ENCODE data around the gene RAMP3.

DNA sequence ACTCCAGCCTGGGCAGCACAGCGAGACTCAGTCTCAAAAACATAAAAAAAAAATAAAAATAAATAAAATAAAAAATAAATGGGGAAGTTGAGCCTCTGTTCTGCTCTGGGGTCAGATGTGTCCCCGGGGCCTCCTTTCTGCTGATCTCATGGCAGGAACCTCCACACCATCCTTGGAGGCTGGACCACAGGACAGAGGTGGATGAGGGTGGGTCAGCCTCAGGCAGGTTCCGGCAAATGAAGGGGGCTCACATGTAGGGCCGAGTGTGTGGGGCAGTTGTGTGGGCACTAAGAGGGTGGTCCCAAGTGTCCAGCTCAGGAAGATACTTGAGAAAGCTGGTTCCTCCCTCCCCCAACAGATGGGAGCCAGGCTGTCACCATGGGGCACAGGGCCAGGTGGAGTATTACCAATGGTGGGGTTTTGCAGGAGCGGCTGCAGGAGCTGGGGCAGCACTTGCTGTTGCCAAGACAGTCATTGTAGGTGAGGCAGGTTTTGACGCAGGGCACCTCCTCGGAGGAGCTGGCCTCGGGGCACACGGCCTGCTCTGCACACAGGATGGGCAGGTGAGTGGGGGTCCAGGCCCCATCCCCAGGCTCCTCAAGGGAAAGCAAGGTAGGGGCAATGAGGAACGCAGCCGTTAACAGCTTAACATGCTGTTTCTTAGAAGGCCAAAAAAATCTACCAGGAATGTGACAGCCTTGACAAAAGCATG, 32.2 kb upstream of the RAMP3 start:
- no peak for TF ChIP-seq POLR2A (IDR thresholded peaks at IDR 0.05)
- TF ChIP-seq, protein P1, sequence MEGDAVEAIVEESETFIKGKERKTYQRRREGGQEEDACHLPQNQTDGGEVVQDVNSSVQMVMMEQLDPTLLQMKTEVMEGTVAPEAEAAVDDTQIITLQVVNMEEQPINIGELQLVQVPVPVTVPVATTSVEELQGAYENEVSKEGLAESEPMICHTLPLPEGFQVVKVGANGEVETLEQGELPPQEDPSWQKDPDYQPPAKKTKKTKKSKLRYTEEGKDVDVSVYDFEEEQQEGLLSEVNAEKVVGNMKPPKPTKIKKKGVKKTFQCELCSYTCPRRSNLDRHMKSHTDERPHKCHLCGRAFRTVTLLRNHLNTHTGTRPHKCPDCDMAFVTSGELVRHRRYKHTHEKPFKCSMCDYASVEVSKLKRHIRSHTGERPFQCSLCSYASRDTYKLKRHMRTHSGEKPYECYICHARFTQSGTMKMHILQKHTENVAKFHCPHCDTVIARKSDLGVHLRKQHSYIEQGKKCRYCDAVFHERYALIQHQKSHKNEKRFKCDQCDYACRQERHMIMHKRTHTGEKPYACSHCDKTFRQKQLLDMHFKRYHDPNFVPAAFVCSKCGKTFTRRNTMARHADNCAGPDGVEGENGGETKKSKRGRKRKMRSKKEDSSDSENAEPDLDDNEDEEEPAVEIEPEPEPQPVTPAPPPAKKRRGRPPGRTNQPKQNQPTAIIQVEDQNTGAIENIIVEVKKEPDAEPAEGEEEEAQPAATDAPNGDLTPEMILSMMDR (IDR thresholded peaks at IDR 0.05): no peak

Data from vagina (tissue), 2 donors.